ENCODE results near the gene GRIN2A.

GRIN2A gene

GRCh38 chr16:9911231-9911630 lies 271.0 kb downstream of the GRIN2A start:
- no peaks in the 10 kb centered on the region for H3K9me3 ChIP-seq (ENCODE audit: control insufficient read depth in 5 of 5, low read length in 5 of 5)
- no peak overlapping the region for H3K9ac ChIP-seq (ENCODE audit: low read length in 5 of 5)
- H3K4me1 ChIP-seq (ENCODE audit: control insufficient read depth in 5 of 5, insufficient read depth in 5 of 5, low read length in 5 of 5) = no peaks in the 10 kb centered on the region
- H3K36me3 ChIP-seq (ENCODE audit: control insufficient read depth in 5 of 5, insufficient read depth in 5 of 5, low read length in 5 of 5) = no peaks in the 10 kb centered on the region
- H3K27ac ChIP-seq (ENCODE audit: low read depth, low read length) = no peak overlapping the region
- no peaks in the 10 kb centered on the region for H3K27me3 ChIP-seq (ENCODE audit: control insufficient read depth in 5 of 5, insufficient read depth in 4 of 5, low read length in 5 of 5)
- H3K4me3 ChIP-seq (ENCODE audit: low read depth in 1 of 5, low read length in 5 of 5) = no peak overlapping the region

GRCh38 chr16:9909072-9909825 lies 273.0 kb downstream of the GRIN2A start:
- Histone ChIP-seq H3K4me3 (ENCODE audit: low read depth in 1 of 5, low read length in 5 of 5) (no peak overlapping the region), H3K9ac (ENCODE audit: low read length in 5 of 5) (no peak overlapping the region), H3K27ac (ENCODE audit: low read depth, low read length) (no peak overlapping the region), H3K36me3 (ENCODE audit: control insufficient read depth in 5 of 5, insufficient read depth in 5 of 5, low read length in 5 of 5) (no peaks in the 10 kb centered on the region), H3K4me1 (ENCODE audit: control insufficient read depth in 5 of 5, insufficient read depth in 5 of 5, low read length in 5 of 5) (no peaks in the 10 kb centered on the region), H3K9me3 (ENCODE audit: control insufficient read depth in 5 of 5, low read length in 5 of 5) (no peaks in the 10 kb centered on the region), H3K27me3 (ENCODE audit: control insufficient read depth in 5 of 5, insufficient read depth in 4 of 5, low read length in 5 of 5) (no peaks in the 10 kb centered on the region)

GRCh38 chr16:9908613-9909012 lies 273.6 kb downstream of the GRIN2A start:
- no peak overlapping the region for H3K4me3 ChIP-seq (ENCODE audit: low read depth in 1 of 5, low read length in 5 of 5)
- H3K9me3 ChIP-seq (ENCODE audit: control insufficient read depth in 5 of 5, low read length in 5 of 5) = no peaks in the 10 kb centered on the region
- no peaks in the 10 kb centered on the region for H3K4me1 ChIP-seq (ENCODE audit: control insufficient read depth in 5 of 5, insufficient read depth in 5 of 5, low read length in 5 of 5)
- no peaks in the 10 kb centered on the region for H3K27me3 ChIP-seq (ENCODE audit: control insufficient read depth in 5 of 5, insufficient read depth in 4 of 5, low read length in 5 of 5)
- H3K27ac ChIP-seq (ENCODE audit: low read depth, low read length) = no peak overlapping the region
- no peak overlapping the region for H3K9ac ChIP-seq (ENCODE audit: low read length in 5 of 5)
- no peaks in the 10 kb centered on the region for H3K36me3 ChIP-seq (ENCODE audit: control insufficient read depth in 5 of 5, insufficient read depth in 5 of 5, low read length in 5 of 5)

GRCh38 chr16:9907752-9908151 lies 274.5 kb downstream of the GRIN2A start:
- no peak overlapping the region for H3K4me3 ChIP-seq (ENCODE audit: low read depth in 1 of 5, low read length in 5 of 5)
- H3K27me3 ChIP-seq (ENCODE audit: control insufficient read depth in 5 of 5, insufficient read depth in 4 of 5, low read length in 5 of 5) = no peaks in the 10 kb centered on the region
- no peaks in the 10 kb centered on the region for H3K36me3 ChIP-seq (ENCODE audit: control insufficient read depth in 5 of 5, insufficient read depth in 5 of 5, low read length in 5 of 5)
- H3K9me3 ChIP-seq (ENCODE audit: control insufficient read depth in 5 of 5, low read length in 5 of 5) = no peaks in the 10 kb centered on the region
- no peak overlapping the region for H3K27ac ChIP-seq (ENCODE audit: low read depth, low read length)
- H3K9ac ChIP-seq (ENCODE audit: low read length in 5 of 5) = no peak overlapping the region
- H3K4me1 ChIP-seq (ENCODE audit: control insufficient read depth in 5 of 5, insufficient read depth in 5 of 5, low read length in 5 of 5) = no peaks in the 10 kb centered on the region

GRCh38 chr16:9906218-9906617 lies 276.0 kb downstream of the GRIN2A start:
- H3K4me3 ChIP-seq (ENCODE audit: low read depth in 1 of 5, low read length in 5 of 5) = no peak overlapping the region
- no peaks in the 10 kb centered on the region for H3K27me3 ChIP-seq (ENCODE audit: control insufficient read depth in 5 of 5, insufficient read depth in 4 of 5, low read length in 5 of 5)
- H3K9ac ChIP-seq (ENCODE audit: low read length in 5 of 5) = no peak overlapping the region
- no peak overlapping the region for H3K27ac ChIP-seq (ENCODE audit: low read depth, low read length)
- H3K4me1 ChIP-seq (ENCODE audit: control insufficient read depth in 5 of 5, insufficient read depth in 5 of 5, low read length in 5 of 5) = no peaks in the 10 kb centered on the region
- H3K9me3 ChIP-seq (ENCODE audit: control insufficient read depth in 5 of 5, low read length in 5 of 5) = no peaks in the 10 kb centered on the region
- H3K36me3 ChIP-seq (ENCODE audit: control insufficient read depth in 5 of 5, insufficient read depth in 5 of 5, low read length in 5 of 5) = no peaks in the 10 kb centered on the region

GRCh38 chr16:9904526-9904925 lies 277.7 kb downstream of the GRIN2A start:
- H3K9ac ChIP-seq (ENCODE audit: low read length in 5 of 5) = no peak overlapping the region
- H3K4me1 ChIP-seq (ENCODE audit: control insufficient read depth in 5 of 5, insufficient read depth in 5 of 5, low read length in 5 of 5) = no peaks in the 10 kb centered on the region

GRCh38 chr16:9900576-9900975 lies 281.7 kb downstream of the GRIN2A start:
- H3K9ac ChIP-seq (ENCODE audit: low read length in 5 of 5) = no peak overlapping the region
- no peaks in the 10 kb centered on the region for H3K27me3 ChIP-seq (ENCODE audit: control insufficient read depth in 5 of 5, insufficient read depth in 4 of 5, low read length in 5 of 5)
- H3K4me3 ChIP-seq (ENCODE audit: low read depth in 1 of 5, low read length in 5 of 5) = no peak overlapping the region
- H3K4me1 ChIP-seq (ENCODE audit: control insufficient read depth in 5 of 5, insufficient read depth in 5 of 5, low read length in 5 of 5) = no peaks in the 10 kb centered on the region
- H3K27ac ChIP-seq (ENCODE audit: low read depth, low read length) = no peak overlapping the region
- H3K36me3 ChIP-seq (ENCODE audit: control insufficient read depth in 5 of 5, insufficient read depth in 5 of 5, low read length in 5 of 5) = no peaks in the 10 kb centered on the region
- no peaks in the 10 kb centered on the region for H3K9me3 ChIP-seq (ENCODE audit: control insufficient read depth in 5 of 5, low read length in 5 of 5)

More at GRCh38 chr16:9904526-9904925, 277.7 kb downstream of the GRIN2A start:
- Histone ChIP-seq H3K4me3 (ENCODE audit: low read depth in 1 of 5, low read length in 5 of 5) (no peak overlapping the region), H3K27me3 (ENCODE audit: control insufficient read depth in 5 of 5, insufficient read depth in 4 of 5, low read length in 5 of 5) (no peaks in the 10 kb centered on the region), H3K36me3 (ENCODE audit: control insufficient read depth in 5 of 5, insufficient read depth in 5 of 5, low read length in 5 of 5) (no peaks in the 10 kb centered on the region), H3K27ac (ENCODE audit: low read depth, low read length) (no peak overlapping the region), H3K9me3 (ENCODE audit: control insufficient read depth in 5 of 5, low read length in 5 of 5) (no peaks in the 10 kb centered on the region)

GRCh38 chr16:9898555-9898954 lies 283.7 kb downstream of the GRIN2A start:
- Histone ChIP-seq H3K9ac (ENCODE audit: low read length in 5 of 5) (no peak overlapping the region), H3K27me3 (ENCODE audit: control insufficient read depth in 5 of 5, insufficient read depth in 4 of 5, low read length in 5 of 5) (no peaks in the 10 kb centered on the region), H3K4me3 (ENCODE audit: low read depth in 1 of 5, low read length in 5 of 5) (no peak overlapping the region), H3K27ac (ENCODE audit: low read depth, low read length) (no peak overlapping the region), H3K36me3 (ENCODE audit: control insufficient read depth in 5 of 5, insufficient read depth in 5 of 5, low read length in 5 of 5) (no peaks in the 10 kb centered on the region), H3K4me1 (ENCODE audit: control insufficient read depth in 5 of 5, insufficient read depth in 5 of 5, low read length in 5 of 5) (no peaks in the 10 kb centered on the region), H3K9me3 (ENCODE audit: control insufficient read depth in 5 of 5, low read length in 5 of 5) (no peaks in the 10 kb centered on the region)

GRCh38 chr16:9898124-9898523 lies 284.1 kb downstream of the GRIN2A start:
- Histone ChIP-seq H3K27ac (ENCODE audit: low read depth, low read length) (no peak overlapping the region), H3K9me3 (ENCODE audit: control insufficient read depth in 5 of 5, low read length in 5 of 5) (no peaks in the 10 kb centered on the region), H3K36me3 (ENCODE audit: control insufficient read depth in 5 of 5, insufficient read depth in 5 of 5, low read length in 5 of 5) (no peaks in the 10 kb centered on the region), H3K27me3 (ENCODE audit: control insufficient read depth in 5 of 5, insufficient read depth in 4 of 5, low read length in 5 of 5) (no peaks in the 10 kb centered on the region), H3K4me1 (ENCODE audit: control insufficient read depth in 5 of 5, insufficient read depth in 5 of 5, low read length in 5 of 5) (no peaks in the 10 kb centered on the region), H3K4me3 (ENCODE audit: low read depth in 1 of 5, low read length in 5 of 5) (no peak overlapping the region), H3K9ac (ENCODE audit: low read length in 5 of 5) (no peak overlapping the region)

GRCh38 chr16:9895817-9896216 lies 286.4 kb downstream of the GRIN2A start:
- Histone ChIP-seq H3K4me3 (ENCODE audit: low read depth in 1 of 5, low read length in 5 of 5) (no peak overlapping the region), H3K4me1 (ENCODE audit: control insufficient read depth in 5 of 5, insufficient read depth in 5 of 5, low read length in 5 of 5) (no peaks in the 10 kb centered on the region), H3K9ac (ENCODE audit: low read length in 5 of 5) (no peak overlapping the region), H3K36me3 (ENCODE audit: control insufficient read depth in 5 of 5, insufficient read depth in 5 of 5, low read length in 5 of 5) (no peaks in the 10 kb centered on the region), H3K9me3 (ENCODE audit: control insufficient read depth in 5 of 5, low read length in 5 of 5) (no peaks in the 10 kb centered on the region), H3K27ac (ENCODE audit: low read depth, low read length) (no peak overlapping the region), H3K27me3 (ENCODE audit: control insufficient read depth in 5 of 5, insufficient read depth in 4 of 5, low read length in 5 of 5) (peaks cover 0 to under 1% (median 0%) of the 10 kb centered on the region in 5 donors)

Measured in subcutaneous abdominal adipose tissue (tissue), 5 donors.